H1 (cell line): Measurements from ENCODE around the gene GBP2. TPM values are rescaled to one million over a fixed set of nuclear protein-coding genes. Genes with fewer than 3 reads are reported as not detected.

ENCODE experiments used
- CTCF ChIA-PET: fragments of 300-600 bp; sonication (Branson Sonifier 250); formaldehyde crosslinking; loops from one replicate; lab custom pipeline; 2021; ENCODE audit not compliant: partially characterized antibody; lab: Charles Lee
- POLR2A ChIA-PET: fragments of 300-600 bp; sonication (Branson Sonifier 250); formaldehyde crosslinking; loops from one replicate; lab custom pipeline; 2021; ENCODE audit warnings: inconsistent platforms; ENCODE audit not compliant: partially characterized antibody; lab: Charles Lee
- DNase-seq, 2 experiments: peaks; one replicate each; pipeline versions ENCODE4 v3.0.0 to v3.0.0-alpha.2; 2010 to 2022; ENCODE audit warnings: low spot score in 2 of 2, low read depth in 1 of 2, mixed read lengths in 1 of 2
- FAIRE-seq: peaks from 2 replicates; lab custom pipeline; 2011; peaks lifted over from hg19 to GRCh38; lab: Jason Lieb, UNC
- H2AFZ ChIP-seq: 2 replicates; pipeline ENCODE4 v1.8.1; 2012; ENCODE audit warnings: low read length, inconsistent platforms
- H2AK5ac ChIP-seq: 2 replicates; pipeline ENCODE4 v1.6.1; 2013; ENCODE audit warnings: low read depth, low read length
- H2BK120ac ChIP-seq: replicated peaks from 2 replicates; pipeline ENCODE3; 2013; ENCODE audit warnings: low read depth, low read length, inconsistent platforms
- H2BK12ac ChIP-seq: 2 replicates; pipeline ENCODE4 v1.6.1; 2013; ENCODE audit warnings: low read depth, low read length
- H2BK15ac ChIP-seq: 2 replicates; pipeline ENCODE4 v1.6.1; 2013; ENCODE audit warnings: low read length
- H2BK20ac ChIP-seq: 2 replicates; pipeline ENCODE4 v1.6.1; 2013; ENCODE audit warnings: low read length
- H2BK5ac ChIP-seq: 2 replicates; pipeline ENCODE4 v1.6.1; 2013; ENCODE audit warnings: low read depth, low read length
- H3K14ac ChIP-seq: 2 replicates; pipeline ENCODE4 v1.6.1; 2013; ENCODE audit warnings: inconsistent platforms; ENCODE audit not compliant: insufficient read length
- H3K18ac ChIP-seq: 2 replicates; pipeline ENCODE4 v1.6.1; 2013; ENCODE audit warnings: low read length; ENCODE audit errors: extremely low read depth
- H3K23ac ChIP-seq: 2 replicates; pipeline ENCODE4 v1.6.1; 2013; ENCODE audit warnings: inconsistent platforms; ENCODE audit not compliant: insufficient read length
- H3K23me2 ChIP-seq: 2 replicates; pipeline ENCODE4 v1.6.1; 2013; ENCODE audit warnings: low read depth, low read length
- H3K27ac ChIP-seq: 2 replicates; pipeline ENCODE4 v1.6.1; 2011; ENCODE audit warnings: low read depth, low read length, inconsistent platforms
- H3K27me3 ChIP-seq, 4 experiments: replicated peaks in 1 of 4; 1 replicate in 1 of 4; 2 replicates in 3 of 4; pipeline versions ENCODE4 v1.6.1 to v1.8.1; 2011 to 2013; ENCODE audit warnings: low read length in 3 of 4, mild to moderate bottlenecking in 3 of 4, inconsistent platforms in 2 of 4, mixed read lengths in 2 of 4, moderate library complexity in 1 of 4; ENCODE audit not compliant: control insufficient read depth in 3 of 4, insufficient read depth in 3 of 4; ENCODE audit errors: extremely low read depth in 1 of 4
- H3K36me3 ChIP-seq, 4 experiments: 2 replicates each; pipeline versions ENCODE4 v1.6.1 to v1.8.1; 2011 to 2013; ENCODE audit warnings: mild to moderate bottlenecking in 4 of 4, low read length in 3 of 4, moderate library complexity in 2 of 4, control low read depth in 1 of 4, inconsistent platforms in 1 of 4; ENCODE audit not compliant: insufficient read depth in 4 of 4, control insufficient read depth in 2 of 4
- H3K4ac ChIP-seq: replicated peaks from 2 replicates; pipeline ENCODE3; 2013; ENCODE audit warnings: low read length, low read depth, mixed read lengths, inconsistent platforms; ENCODE audit not compliant: insufficient read length
- H3K4me1 ChIP-seq, 4 experiments: replicated peaks in 1 of 4; 1 replicate in 1 of 4; 2 replicates in 3 of 4; pipeline versions ENCODE4 v1.6.1 to v1.8.1; 2011 to 2013; ENCODE audit warnings: low read length in 3 of 4, inconsistent platforms in 2 of 4, mixed read lengths in 1 of 4; ENCODE audit not compliant: insufficient read depth in 4 of 4, control insufficient read depth in 3 of 4
- H3K4me2 ChIP-seq, 2 experiments: 2 replicates each; pipeline versions ENCODE4 v1.6.1 to v1.8.1; 2011 to 2013; ENCODE audit warnings: low read depth in 2 of 2, low read length in 2 of 2, control low read depth in 1 of 2, inconsistent platforms in 1 of 2, mild to moderate bottlenecking in 1 of 2; ENCODE audit not compliant: insufficient read depth in 1 of 2
- H3K4me3 ChIP-seq, 4 experiments: fragments of 200-600, 300-600 bp in 1 of 4; sonication (generic), shearing (Covaris generic), sonication (Bioruptor Twin) in 1 of 4; 2 replicates each; pipeline versions ENCODE4 v1.5.1 to v1.8.1; 2011 to 2016; ENCODE audit warnings: low read length in 4 of 4, low read depth in 3 of 4, control low read depth in 2 of 4, inconsistent platforms in 2 of 4, mild to moderate bottlenecking in 2 of 4, mixed read lengths in 1 of 4, moderate library complexity in 1 of 4; ENCODE audit not compliant: insufficient read depth in 2 of 4; ENCODE audit errors: extremely low read depth in 1 of 4
- H3K56ac ChIP-seq: replicated peaks from 2 replicates; pipeline ENCODE3; 2013; ENCODE audit warnings: low read depth, mild to moderate bottlenecking, mixed read lengths, low read length, inconsistent platforms; ENCODE audit not compliant: insufficient read length
- H3K79me1 ChIP-seq: 2 replicates; pipeline ENCODE4 v1.6.1; 2013; ENCODE audit warnings: low read depth, low read length, control low read depth
- H3K79me2 ChIP-seq, 2 experiments: 2 replicates each; pipeline versions ENCODE4 v1.6.1 to v1.8.1; 2012 to 2013; ENCODE audit warnings: low read length in 2 of 2, mild to moderate bottlenecking in 2 of 2, inconsistent platforms in 1 of 2; ENCODE audit not compliant: insufficient read depth in 2 of 2, control insufficient read depth in 1 of 2
- H3K9ac ChIP-seq, 4 experiments: replicated peaks in 1 of 4; 1 replicate in 1 of 4; 2 replicates in 3 of 4; pipeline versions ENCODE4 v1.6.1 to v1.8.1; 2011 to 2013; ENCODE audit warnings: low read depth in 3 of 4, low read length in 3 of 4, control low read depth in 2 of 4, mild to moderate bottlenecking in 2 of 4, moderate library complexity in 2 of 4, inconsistent platforms in 1 of 4; ENCODE audit errors: extremely low read depth in 1 of 4
- H3K9me3 ChIP-seq, 2 experiments: 2 replicates each; pipeline versions ENCODE4 v1.6.1 to v1.8.1; 2012 to 2013; ENCODE audit warnings: mild to moderate bottlenecking in 2 of 2, moderate library complexity in 2 of 2, control low read depth in 1 of 2, inconsistent platforms in 1 of 2, low read depth in 1 of 2, low read length in 1 of 2, mixed read lengths in 1 of 2; ENCODE audit not compliant: insufficient read depth in 2 of 2
- H4K20me1 ChIP-seq, 2 experiments: replicated peaks in 1 of 2; 2 replicates each; pipeline versions ENCODE3 to v1.8.1; 2011 to 2013; ENCODE audit warnings: inconsistent platforms in 2 of 2, low read length in 2 of 2, mild to moderate bottlenecking in 1 of 2; ENCODE audit not compliant: insufficient read depth in 2 of 2, control insufficient read depth in 1 of 2
- H4K5ac ChIP-seq: 2 replicates; pipeline ENCODE4 v1.6.1; 2013; ENCODE audit warnings: low read length, low read depth, mixed read lengths, inconsistent platforms; ENCODE audit not compliant: insufficient read length
- H4K8ac ChIP-seq: 2 replicates; pipeline ENCODE4 v1.8.0; 2013; ENCODE audit warnings: mild to moderate bottlenecking, moderate library complexity, low read length, inconsistent platforms; ENCODE audit not compliant: insufficient read depth; ENCODE audit errors: extremely low read depth
- H4K91ac ChIP-seq: replicated peaks from 2 replicates; pipeline ENCODE3; 2013; ENCODE audit warnings: low read length, mixed read lengths, inconsistent platforms; ENCODE audit not compliant: insufficient read length
- KDM1A ChIP-seq: fragments of 200-600, 300-600 bp; sonication (generic); IDR thresholded peaks from 2 replicates; pipeline ENCODE4 v1.7.1; 2016; ENCODE audit warnings: mild to moderate bottlenecking, low read length, borderline replicate concordance
- SP4 ChIP-seq: IDR thresholded peaks from 2 replicates; pipeline ENCODE4 v1.6.1; 2012; ENCODE audit warnings: low read length, inconsistent platforms
- TAF7 ChIP-seq: optimal IDR thresholded peaks from 2 replicates; pipeline ENCODE3; 2011; ENCODE audit warnings: low read depth, mild to moderate bottlenecking, inconsistent platforms, low read length, moderate library complexity, borderline replicate concordance
- WGBS, 2 experiments: shearing (Covaris generic) in 1 of 2; methylation state at CpG; one replicate each; pipeline versions ENCODE4 v1.1.6 to v1.1.7; 2013 to 2015; ENCODE audit warnings: low lambda C conversion rate in 2 of 2, mixed read lengths in 2 of 2, inconsistent platforms in 1 of 2, low coverage in 1 of 2, missing lambda C conversion rate in 1 of 2; ENCODE audit not compliant: insufficient replicate concordance in 2 of 2, insufficient coverage in 1 of 2, insufficient read length in 1 of 2; ENCODE audit errors: extremely low coverage in 1 of 2, missing lambda C conversion rate in 1 of 2; 5-methylcytosine and 5-hydroxymethylcytosine counted together
- polyA plus RNA-seq, 7 experiments: library from polyadenylated mRNA; depleted of rRNA in 3 of 7; stranded (reverse) in 5 of 7; unstranded in 2 of 7; fragments of >200 nt in 5 of 7; fragments of 200-250 nt in 2 of 7; gene quantifications; 1 replicate in 5 of 7; 2 replicates in 1 of 7; 4 replicates in 1 of 7; pipeline versions ENCODE4 v1.2.1 to v1.2.3, GENCODE V29; 2011 to 2013; ENCODE audit warnings: missing spikeins in 2 of 7, mixed read lengths in 2 of 7
- total RNA-seq: library from RNA; stranded (reverse); fragmentation: NEBNext Ultra II Directional; extraction: Animal tissue kit (Norgen Biotek cat#: 25700); gene quantifications from 2 replicates; pipeline ENCODE4 v1.2.1, GENCODE V29; 2021

GBP2 gene
- total and polyA plus RNA-seq, 2 of the 8 experiments (the other 6 are each of a cell fraction or from before 2014, with no cell fraction given): not detected

GRCh38 chr1:89095737-89096136 is 30.2 kb downstream of the GBP2 start:
- DNase-seq: no peak
- H3K4me3 ChIP-seq: no peak overlapping the region
- H2BK20ac ChIP-seq: no peak overlapping the region
- no peaks in the 10 kb centered on the region for H3K23me2 ChIP-seq
- H2BK15ac ChIP-seq: no peak overlapping the region
- no peak overlapping the region for H3K14ac ChIP-seq
- FAIRE-seq: no peak
- no peaks in the 10 kb centered on the region; a peak in 1 of 8 replicates for H3K36me3 ChIP-seq
- H2BK5ac ChIP-seq: no peak overlapping the region
- no peak overlapping the region for H2AK5ac ChIP-seq
- no peak overlapping the region for H3K27ac ChIP-seq
- H4K8ac ChIP-seq: no peak overlapping the region
- CTCF ChIA-PET: no interaction called here
- no peak overlapping the region for H4K5ac ChIP-seq
- H2BK12ac ChIP-seq: no peak overlapping the region
- H2AFZ ChIP-seq: no peak overlapping the region
- no peak overlapping the region for H2BK120ac ChIP-seq
- no peaks in the 10 kb centered on the region for H3K4me1 ChIP-seq
- H3K79me2 ChIP-seq: no peaks in the 10 kb centered on the region
- H3K4me2 ChIP-seq: no peak overlapping the region
- H3K9ac ChIP-seq: no peak overlapping the region
- H3K23ac ChIP-seq: no peak overlapping the region
- H4K91ac ChIP-seq: no peak overlapping the region
- no peak overlapping the region for H3K4ac ChIP-seq
- no peak for TF ChIP-seq TAF7
- TF ChIP-seq KDM1A: 0 out of 2 replicates have a peak, but pooled peaks have one; percentile 23
- TF ChIP-seq SP4: no peak
- TF ChIP-seq, all 59 proteins: peak for 1
- WGBS, 2 experiments: 94% methylated on average over 2 of the region's 2 CpGs; no CpG with 5 or more reads in 1 of the 2 experiments
- POLR2A ChIA-PET: no interaction called here
- H3K79me1 ChIP-seq: no peaks in the 10 kb centered on the region
- no peak overlapping the region for H3K56ac ChIP-seq
- no peak overlapping the region for H3K18ac ChIP-seq
- no peaks in the 10 kb centered on the region for H3K27me3 ChIP-seq
- peaks cover 0 to 4% of the 10 kb centered on the region in 2 experiments; a peak in 1 of 4 replicates for H3K9me3 ChIP-seq
- H4K20me1 ChIP-seq: no peaks in the 10 kb centered on the region
